SJCRH30 (cell line): ENCODE results near the gene CLDN10. TPM values are rescaled to one million over a fixed set of nuclear protein-coding genes. Genes with fewer than 3 reads are reported as not detected.

Experiments used
- DNase-seq, 2 experiments: peaks; one replicate each; pipeline ENCODE4 v3.0.0-alpha.2; 2015 to 2020
- H3K27ac ChIP-seq: fragments of 250-450 bp; sonication (Bioruptor Pico); 2 replicates; pipeline ENCODE4 v1.5.1; 2020; ENCODE audit warnings: mild to moderate bottlenecking, moderate library complexity
- H3K27me3 ChIP-seq: fragments of 250-450 bp; sonication (Bioruptor Pico); 2 replicates; pipeline ENCODE4 v1.5.1; 2020; ENCODE audit warnings: mild to moderate bottlenecking, moderate library complexity
- H3K36me3 ChIP-seq: fragments of 250-450 bp; sonication (Bioruptor Pico); 2 replicates; pipeline ENCODE4 v1.5.1; 2020; ENCODE audit warnings: mild to moderate bottlenecking, moderate library complexity
- H3K4me1 ChIP-seq: fragments of 250-450 bp; sonication (Bioruptor Pico); 2 replicates; pipeline ENCODE4 v1.5.1; 2020; ENCODE audit warnings: mild to moderate bottlenecking, moderate library complexity
- H3K4me3 ChIP-seq: fragments of 250-450 bp; sonication (Bioruptor Pico); 2 replicates; pipeline ENCODE4 v1.5.1; 2020; ENCODE audit warnings: mild to moderate bottlenecking, moderate library complexity
- H3K9me3 ChIP-seq: fragments of 250-450 bp; sonication (Bioruptor Pico); replicated peaks from 2 replicates; pipeline ENCODE4 v1.5.1; 2020; ENCODE audit warnings: mild to moderate bottlenecking, moderate library complexity
- total RNA-seq: library from RNA; depleted of rRNA; stranded (reverse); fragments of >200 nt; shearing (Covaris generic); gene quantifications from 2 replicates; pipeline ENCODE4 v1.2.3, GENCODE V29; 2014; rRNA removed

Gene CLDN10
- total RNA-seq, 1 experiment from 2014 or later: not detected

DNA sequence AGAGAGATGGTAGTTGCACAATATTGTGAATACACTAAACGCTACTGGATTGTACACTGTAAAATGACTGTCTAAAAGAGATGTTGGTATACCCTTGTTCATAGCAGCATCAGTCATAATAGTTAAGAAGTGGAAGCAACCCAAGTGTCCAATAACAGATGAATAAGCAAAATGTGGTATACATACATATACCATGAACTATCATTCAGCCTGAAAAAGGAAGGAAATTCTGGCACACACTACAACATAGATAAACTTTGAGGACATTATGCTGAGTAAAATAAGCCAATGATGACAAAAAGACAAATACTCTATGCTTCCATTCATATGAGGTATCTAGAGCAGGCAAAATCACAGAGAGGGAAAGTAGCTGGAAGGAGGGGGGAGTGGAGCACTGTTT is 76.0 kb downstream of the CLDN10 start:
- Histone ChIP-seq H3K27ac (no peak overlapping the region), H3K9me3 (no peaks in the 10 kb centered on the region), H3K4me3 (no peak overlapping the region), H3K36me3 (peaks cover 82% of the 10 kb centered on the region), H3K4me1 (no peaks in the 10 kb centered on the region), H3K27me3 (no peaks in the 10 kb centered on the region)
- DNase-seq: no peak

DNA sequence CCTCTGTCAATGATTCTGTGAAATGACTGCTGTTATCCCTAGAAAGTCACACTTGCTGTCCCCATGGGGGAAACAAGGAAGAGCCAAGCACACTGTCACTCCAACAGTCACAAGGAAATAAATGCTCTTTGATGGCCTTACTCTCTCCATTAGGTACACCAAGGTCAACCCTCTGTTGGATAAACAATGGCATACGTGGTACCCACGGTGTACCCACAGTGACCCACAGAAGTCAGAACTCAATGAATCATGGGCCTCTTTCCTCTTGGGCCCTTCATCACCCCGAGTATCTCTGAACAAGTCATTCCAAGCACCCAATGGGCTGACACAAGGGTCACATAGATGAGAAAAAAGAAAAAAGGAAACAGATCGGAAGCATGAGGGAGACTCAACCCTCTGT is 76.6 kb downstream of the CLDN10 start:
- Histone ChIP-seq H3K4me3 (no peak overlapping the region), H3K27ac (no peak overlapping the region), H3K4me1 (no peaks in the 10 kb centered on the region), H3K9me3 (no peaks in the 10 kb centered on the region), H3K27me3 (no peaks in the 10 kb centered on the region), H3K36me3 (peaks cover 77% of the 10 kb centered on the region)
- no peak for DNase-seq

Other genes starting within 250 kb of the CLDN10 start
- gene DZIP1, start 92.0 kb downstream of the CLDN10 start, total RNA-seq: 39.1 and 47.6 TPM in 2 replicates
- 22.5 and 24.1 TPM in 2 replicates for gene DNAJC3, start 124.4 kb downstream of the CLDN10 start, total RNA-seq